GM18907 (cell line): ENCODE results near the gene RHEB.

Experiments
- ATAC-seq: cut with Tn5 transposase; IDR thresholded peaks from one replicate; pipeline ENCODE4 v1.9.1; 2021; ENCODE audit warnings: mild to moderate bottlenecking, moderate library complexity; ENCODE audit not compliant: unreplicated experiment

Gene RHEB, protein sequence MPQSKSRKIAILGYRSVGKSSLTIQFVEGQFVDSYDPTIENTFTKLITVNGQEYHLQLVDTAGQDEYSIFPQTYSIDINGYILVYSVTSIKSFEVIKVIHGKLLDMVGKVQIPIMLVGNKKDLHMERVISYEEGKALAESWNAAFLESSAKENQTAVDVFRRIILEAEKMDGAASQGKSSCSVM

DNA sequence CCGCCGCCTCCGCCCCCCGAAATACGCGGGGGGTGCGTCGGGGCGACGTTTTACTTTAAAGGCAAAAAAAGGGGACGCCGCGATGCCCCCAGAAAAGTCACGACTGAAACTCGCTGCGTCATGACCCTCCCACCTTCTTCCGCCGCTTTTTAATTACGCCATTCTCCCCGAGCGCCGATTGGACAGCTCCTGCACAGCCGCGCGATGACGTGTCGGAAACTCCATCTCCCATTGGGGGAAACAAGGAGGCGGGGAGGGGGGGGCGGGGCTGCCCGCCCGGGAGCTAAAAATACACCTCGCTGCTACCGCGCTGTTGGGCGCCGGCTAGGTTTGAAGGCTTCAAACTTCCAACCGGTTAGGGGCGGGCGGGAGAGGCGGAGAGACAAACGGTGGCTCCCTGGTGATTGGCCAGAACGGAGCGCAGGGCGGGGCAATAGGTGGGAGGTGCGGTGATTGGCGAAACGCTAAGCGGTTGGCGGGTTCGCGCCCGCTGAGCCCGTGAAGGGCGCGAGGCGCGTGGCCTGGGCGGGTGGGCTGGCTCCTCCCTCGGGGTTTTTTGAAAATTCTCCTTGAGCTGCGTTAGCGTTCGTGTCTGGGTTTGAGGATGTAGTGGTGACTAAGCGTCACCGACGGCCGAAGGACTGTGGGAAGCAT lies at the start of gene RHEB:
TSS of gene RHEB (minus strand) at position 131 of the 654 bp plus-strand sequence. CDS start 384 bp downstream, outside the sequence.
- peak; percentile 83 for ATAC-seq

DNA sequence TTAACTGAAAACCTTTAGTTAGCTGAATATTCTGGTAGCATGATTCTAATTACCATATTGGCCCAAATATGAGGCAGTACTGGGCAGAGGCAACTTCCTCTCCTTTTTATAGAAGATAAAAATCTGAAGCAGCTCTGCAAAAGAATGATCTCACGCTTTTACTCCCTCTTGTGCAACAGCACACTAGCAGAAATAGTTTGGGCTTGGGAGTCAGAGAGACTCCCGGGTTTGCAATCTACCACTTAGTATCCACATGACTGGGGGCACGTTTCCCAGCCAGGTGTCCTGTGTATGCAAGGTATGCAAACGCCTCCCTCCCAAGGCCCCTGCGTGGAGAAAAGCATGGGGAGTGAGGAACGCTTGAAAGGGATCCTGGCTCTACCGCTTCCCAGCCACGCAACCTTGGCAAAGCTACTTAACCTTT lies 47.2 kb upstream of the RHEB start:
- no peak for ATAC-seq

DNA sequence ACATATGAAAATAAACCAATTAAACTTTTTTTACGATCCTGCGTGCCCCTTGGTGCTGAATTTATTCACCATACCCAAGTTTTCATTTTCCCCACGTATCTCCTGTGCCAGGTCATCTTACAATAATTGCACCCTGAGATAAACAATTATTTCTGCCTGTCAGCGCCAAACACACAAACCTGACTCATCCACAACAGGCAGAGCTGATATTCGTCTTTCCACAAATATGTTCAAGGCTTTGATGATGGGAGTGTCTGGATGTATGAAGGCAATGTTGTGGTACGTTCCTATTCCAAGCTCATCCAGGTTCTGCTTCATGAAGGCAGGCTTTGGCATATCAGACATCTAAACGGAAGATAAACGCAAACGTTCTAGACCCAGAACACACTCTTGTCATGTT lies 45.8 kb upstream of the RHEB start:
- no peak for ATAC-seq

DNA sequence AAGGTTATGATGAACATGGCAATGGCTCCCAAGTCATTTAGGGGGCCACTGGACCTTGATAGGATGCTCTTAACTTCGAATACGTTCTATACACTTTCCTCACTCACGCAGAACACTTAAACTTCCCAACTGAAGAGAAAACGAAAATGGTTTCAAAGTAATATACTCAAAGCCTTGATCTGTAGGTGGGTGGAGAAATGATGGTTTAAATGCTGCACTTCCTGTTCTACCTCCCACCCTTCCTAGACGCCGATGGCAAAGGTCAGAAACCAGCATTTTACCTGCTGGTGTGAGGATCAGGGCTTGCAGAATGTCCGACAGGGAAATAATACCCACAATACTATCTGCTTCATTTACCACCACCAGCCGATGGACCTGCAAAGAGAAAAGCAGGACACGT lies 40.5 kb upstream of the RHEB start:
- ATAC-seq = no peak

DNA sequence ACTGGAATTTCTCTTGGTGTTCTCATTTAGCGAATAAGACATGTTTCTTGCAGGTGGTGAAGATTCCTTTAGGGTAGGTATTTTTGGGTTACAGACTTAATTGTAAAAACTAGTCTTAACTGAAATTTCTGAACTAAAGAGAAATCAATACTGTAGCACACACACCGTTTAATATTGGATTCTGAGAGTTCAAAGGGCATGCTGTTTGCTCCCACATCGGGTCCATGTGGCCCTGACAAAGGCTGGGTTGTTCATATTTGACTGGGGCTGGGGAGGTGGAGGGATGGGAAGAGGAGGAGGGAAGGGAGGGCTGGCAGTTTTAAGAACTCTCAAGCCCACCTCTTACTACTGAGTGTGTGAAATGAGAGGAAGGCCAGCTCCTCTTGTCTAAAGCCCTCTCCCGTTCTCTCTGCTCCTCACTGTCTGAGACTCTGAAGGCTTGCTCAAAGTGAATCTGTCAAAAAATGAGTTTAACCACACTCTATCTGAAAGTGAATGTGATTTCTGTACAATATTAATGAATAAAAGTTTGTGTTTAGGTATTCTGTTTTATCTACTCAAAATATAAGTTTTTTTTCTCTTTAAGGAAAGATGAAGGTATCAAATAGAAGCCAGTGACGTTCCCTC lies 40.0 kb upstream of the RHEB start:
- no peak for ATAC-seq

DNA sequence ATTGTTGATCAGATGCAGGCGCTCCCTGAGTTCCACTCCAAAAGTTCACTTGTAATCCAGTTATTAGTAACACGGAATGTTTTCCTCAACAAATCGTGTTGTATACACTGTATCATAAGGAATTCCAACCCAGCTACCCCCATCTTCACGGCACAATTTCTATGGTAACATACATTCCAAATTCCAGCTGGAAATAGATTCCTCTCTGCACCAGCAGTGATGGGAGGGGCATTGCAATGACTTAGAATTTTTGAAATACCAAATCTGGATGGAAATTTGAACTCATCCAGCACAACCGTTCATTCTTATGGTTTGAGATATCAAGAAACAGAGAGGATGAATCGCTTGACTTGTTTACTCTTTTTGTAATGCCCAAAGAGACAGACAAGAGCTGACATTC lies 38.9 kb upstream of the RHEB start:
- no peak for ATAC-seq

DNA sequence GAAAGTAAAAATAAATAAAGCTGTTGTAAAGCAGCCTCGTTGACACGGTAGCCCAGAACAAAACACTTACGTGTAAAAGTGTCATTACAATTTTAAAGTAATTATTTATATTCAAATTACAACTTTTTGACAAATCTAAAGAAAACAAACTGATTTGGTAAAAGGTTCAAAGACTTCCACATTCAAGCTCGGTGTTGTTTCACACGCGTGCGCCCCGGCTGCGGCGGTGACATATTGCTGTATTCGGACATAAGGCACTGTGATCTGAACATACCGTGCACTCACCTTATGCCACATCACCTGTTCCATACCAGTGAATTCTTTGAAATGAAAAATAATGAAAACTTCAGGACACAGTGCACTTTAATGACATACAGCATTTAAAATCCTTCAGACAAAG lies 36.9 kb upstream of the RHEB start:
- ATAC-seq = no peak

DNA sequence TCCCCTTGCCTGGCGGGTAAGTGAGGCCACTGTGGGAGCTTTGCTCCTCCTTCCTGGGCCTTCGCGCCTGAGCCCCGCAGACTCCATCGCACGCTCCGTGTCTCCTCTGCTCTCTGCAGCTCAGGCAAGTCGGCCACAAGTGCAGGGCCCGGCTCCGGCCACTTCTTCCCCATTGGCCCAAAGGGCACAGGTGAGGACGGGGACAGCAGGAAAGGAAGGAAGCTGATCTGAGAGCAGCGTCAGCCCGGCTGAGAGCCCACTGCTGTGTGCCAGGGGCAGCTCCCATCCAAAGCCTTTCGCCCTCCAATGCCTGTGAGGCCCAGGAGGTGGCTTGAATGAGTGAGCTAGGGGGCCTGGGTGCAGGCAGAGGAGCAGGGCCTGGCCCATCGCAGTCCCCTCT lies 33.7 kb upstream of the RHEB start:
- no peak for ATAC-seq

DNA sequence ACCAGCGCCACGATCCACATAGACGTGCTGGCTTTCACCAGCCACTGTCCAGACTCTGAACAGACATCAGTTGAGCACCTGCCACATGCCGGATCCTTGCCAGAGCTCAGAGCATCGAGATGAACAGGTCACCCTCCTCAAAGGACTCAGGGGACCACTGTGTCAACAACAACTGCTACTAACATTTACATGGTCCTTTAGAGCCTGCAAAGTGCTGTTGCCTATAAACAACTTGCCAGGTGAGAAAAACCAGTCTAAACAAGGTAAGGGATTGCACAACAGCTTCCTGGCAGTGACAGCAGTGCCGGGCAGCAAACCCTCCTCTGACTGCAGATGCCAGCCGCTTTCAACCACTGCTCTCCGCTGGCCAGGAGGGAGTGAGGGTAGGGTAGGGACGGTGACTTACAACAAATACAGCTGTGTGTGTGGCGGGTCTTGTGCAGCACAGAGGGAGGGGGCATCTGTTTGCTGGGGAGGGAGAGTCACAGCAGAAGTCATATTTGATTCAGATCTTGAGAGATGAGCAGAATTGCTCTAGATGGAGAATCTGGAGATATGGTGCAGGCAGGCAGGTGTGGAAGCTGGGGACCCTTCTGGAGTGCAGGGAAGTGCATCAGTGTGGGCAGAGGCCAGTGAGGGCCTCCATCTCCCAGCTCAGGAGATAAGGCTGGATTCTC lies 32.8 kb upstream of the RHEB start:
- ATAC-seq = no peak

DNA sequence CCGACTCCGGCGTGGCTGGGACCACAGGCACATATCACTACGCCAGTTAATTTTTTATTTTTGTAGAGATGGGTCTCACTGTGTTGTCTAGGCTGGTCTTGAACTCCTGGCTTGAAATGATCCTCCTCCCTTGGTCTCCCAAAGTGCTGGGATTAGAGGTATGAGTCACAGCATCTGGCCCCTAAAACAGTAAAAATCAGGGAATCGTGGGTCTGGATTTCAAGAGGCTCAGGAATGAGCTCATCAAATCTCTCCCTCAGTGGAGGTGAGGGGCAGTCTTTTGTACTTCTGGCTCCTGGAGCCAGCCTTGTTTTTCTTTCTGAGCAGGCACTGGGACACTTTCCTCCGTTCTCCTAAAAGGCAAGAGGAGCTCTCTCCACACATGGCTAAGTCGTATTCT lies 32.1 kb upstream of the RHEB start:
- ATAC-seq = no peak

DNA sequence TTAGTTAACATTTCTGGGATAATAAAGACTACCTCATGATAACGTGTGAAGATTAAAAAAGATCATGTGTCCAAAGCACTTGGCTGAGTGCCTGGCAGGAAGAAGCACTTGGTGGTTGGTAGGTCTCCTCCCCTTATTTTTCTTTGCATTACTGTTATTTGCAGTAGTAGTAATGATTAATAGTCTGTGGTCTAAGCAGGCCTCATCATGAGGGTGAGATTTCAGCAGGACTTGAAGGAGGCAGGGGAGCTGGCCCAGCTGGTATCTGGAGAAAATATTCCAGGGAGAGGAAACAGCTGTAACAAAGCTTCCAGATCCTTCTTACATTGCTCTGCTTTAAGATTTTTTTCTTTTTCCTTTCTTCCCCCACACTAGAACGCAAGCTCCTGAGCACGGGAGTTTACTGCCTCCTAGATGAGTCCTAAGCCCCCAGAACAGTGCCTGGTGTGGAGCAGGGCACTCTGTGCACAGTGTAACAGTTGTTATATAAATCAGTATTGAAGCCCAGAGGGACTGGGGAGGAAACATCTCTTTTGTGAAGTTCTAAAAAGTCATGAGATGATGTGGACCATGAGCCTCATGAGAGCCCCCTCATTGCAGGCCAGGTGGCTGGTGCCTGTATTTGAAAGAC lies 31.1 kb upstream of the RHEB start:
- ATAC-seq = no peak

DNA sequence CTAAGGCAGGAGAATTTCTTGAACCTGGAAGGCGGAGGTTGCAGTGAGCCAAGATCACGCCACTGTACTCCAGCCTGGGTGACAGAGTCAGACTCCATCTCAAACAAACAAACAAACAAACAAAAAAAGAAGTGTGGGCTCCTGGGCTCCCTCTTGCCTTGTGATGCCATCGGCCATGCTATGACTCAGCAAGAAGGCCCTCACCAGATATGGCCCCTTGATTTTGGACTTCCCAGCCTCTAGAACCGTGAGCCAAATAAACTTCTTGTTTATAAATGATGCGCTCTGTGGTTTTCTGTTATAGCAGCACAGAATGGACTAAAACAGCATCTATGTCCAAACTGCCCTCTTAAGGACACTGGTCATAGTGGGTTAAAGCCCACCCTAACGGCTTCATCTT lies 29.9 kb upstream of the RHEB start:
- ATAC-seq = no peak

DNA sequence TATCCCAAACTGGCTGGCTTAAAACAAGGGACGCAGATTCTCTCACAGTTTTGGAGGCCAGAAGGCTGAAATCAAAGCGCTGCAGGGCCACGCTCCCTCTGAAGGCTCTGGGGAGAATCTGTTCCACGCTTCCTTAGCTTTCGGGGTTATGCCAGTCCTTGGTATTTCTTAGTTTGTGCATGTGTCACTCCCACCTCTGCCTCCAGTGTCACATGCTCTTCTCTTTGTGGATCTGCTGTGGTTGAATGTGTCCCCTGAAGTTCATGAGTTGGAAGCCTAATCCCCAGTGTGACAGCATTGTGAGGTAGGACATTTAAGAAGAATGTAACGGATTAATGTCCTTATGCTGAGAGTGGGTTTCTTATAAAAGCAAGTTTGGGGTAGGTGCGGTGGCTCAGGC lies 29.4 kb upstream of the RHEB start:
- no peak for ATAC-seq

DNA sequence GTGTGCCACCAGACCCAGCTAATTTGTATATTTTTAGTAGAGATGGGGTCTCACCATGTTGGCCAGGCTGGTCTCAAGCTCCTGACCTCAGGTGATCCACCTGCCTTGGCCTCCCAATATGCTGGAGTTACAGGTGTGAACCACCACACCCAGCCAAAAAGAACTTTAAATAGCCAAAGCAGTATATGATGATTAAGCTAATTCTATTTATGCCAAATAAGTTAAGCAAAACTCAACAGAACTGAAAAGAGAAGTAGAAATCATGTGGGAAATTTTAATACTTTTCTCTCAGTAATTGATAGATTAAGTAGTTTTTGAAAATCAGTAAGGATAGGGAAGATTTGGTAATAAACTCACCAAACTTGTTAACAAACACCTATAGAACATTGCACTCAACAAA lies 24.5 kb upstream of the RHEB start:
- no peak for ATAC-seq

DNA sequence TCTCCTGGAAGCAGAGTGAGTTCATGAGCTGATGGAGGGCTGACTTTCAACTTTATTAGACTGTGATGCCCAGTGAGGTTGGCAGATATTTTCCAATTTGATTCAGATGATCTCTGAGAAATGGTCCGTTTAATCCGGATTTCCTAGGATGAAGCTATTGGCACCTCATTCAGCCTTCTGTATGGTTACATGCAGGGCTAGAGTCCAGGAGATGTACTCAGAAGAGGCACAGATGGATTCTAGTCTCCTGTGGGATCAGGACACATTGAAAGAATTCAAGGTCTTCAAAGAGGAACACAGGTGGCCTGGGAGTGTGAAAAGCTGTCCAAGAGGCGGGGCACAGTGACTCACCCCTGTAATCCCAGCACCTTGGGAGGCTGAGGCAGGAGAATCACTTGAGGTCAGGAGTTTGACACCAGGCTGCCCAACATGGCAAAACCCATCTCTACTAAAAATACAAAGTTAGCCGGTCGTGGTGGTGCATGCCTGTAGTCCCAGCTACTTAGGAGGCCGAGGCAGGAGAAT lies 23.0 kb upstream of the RHEB start:
- ATAC-seq = no peak

DNA sequence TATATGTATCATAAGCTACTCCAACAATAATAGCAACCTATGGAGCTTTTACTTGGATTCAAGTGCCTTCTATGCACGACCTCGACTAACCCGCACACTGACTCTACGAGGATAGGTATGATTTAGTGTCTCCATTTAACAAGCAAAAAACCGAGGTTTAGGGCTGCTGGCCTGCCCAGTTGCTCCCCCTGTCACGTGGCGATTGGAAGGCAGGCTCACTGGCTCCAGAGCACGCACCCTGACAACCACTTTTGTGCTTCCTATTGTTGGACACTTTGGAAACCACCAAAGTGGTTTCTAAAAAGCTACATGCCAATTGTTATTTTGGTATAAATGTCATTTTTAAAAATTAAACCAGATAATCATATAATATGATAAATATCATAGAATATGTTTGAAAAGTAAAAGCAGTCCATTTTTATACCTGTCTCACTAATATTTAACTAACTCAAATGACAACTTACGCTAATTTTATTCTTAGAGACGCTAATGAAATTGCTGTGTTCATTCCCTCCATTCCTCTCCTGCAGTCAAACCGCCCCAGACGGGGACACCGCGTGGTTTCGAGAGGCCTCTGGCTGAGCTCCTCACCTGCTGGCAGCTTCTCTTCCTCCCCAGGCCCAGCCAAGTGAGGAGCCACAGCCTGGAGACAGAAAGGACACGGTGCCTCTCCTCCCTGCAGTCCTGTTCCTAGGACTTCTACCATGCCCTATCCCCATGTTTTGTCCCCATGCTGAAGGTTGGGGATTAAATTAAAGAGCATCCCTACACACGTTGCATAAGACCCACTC lies 22.2 kb upstream of the RHEB start:
- ATAC-seq = no peak

DNA sequence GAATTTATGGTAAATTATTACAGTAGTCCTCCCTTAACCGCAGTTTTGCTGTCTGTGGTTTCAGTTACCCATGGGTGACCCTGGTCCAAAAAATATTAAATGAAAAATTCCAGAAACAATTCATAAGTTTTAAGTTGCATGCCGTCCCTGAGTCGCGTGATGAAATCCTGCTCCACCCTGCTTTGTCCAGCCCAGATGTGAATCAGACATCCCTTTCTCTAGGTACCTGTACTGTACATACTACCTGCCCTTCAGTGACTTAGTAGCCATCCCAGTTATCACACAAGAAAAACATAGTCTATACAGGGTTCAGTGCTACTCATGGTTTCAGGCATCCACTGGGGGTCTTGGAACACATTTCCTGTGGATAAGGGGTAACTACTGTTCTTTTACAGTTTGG lies 20.5 kb upstream of the RHEB start:
- no peak for ATAC-seq

DNA sequence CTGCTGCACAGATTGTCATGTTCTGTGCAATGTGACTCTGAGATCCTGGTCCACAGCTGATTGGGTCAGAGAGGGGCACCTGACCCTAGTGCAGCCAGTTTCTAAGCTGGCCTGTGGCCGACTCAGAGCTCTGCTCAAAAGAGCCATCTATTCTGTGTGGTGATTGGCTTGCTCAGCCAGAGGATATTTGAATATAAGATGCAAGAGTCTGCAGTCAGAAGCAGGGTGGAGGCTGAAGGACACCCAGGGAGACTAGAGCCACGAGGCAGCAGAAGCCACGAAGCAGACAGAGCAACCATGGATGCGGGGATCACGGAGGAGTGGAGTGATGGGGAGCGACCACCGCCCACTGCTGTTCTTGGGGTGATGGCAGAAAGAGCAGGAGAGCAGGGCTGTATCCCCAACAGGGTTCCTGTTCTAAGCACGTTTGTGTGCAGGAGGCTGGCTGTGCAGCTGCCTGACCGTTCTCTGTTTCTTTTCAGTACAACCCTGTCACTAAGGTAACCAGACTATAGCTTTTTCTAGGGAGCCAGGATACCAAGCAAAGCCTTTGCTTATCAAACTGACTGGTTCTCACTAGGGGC lies 19.5 kb upstream of the RHEB start:
- ATAC-seq = no peak

DNA sequence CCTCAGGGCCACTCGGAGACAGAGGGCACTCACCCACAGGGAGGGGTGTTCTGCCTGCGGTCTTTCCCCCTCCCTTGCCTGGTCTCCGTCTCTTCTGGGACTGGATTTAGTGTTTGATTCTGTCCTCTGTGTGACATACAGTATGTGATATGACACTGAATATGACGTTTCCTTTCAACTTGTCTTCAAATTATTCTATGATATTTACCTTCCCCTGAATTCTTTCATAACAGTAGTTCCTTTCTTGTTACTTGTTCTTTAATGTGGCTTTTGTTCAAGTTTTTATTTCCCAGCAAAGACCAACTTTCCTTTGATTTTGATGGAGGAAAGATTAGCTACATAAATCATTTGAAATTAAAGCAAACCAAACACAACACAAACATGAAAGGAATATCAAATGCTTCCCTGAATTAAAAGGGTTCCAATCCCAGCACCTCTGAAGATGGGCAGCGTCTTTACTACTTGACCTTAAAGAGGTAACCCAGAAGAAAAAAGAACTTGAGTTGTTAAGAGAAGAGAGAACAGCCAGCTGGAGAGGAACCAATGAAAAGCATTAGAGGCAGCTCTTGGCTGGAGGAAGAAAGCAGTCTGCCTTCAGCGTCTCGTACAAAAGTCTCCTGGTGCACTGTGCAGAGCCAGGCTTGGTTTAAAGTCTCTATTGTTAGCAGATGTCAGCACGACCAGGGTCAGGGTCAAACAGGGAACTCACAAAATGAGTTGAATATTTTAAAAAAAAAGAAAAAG lies 18.3 kb upstream of the RHEB start:
- ATAC-seq = no peak
